GM18873 (cell line): ENCODE measurements around the gene IER2.
"Not testable (repeated sequence)": the region's sequence is repeated elsewhere in the genome, so short reads cannot be mapped to it uniquely, and the experiment has no call there.

Experiments used
- ATAC-seq: cut with Tn5 transposase; IDR thresholded peaks from one replicate; pipeline ENCODE4 v1.9.1; 2021; ENCODE audit warnings: mild to moderate bottlenecking, moderate library complexity, moderate number of reproducible peaks; ENCODE audit not compliant: unreplicated experiment, low FRiP score

Gene IER2

GRCh38 chr19:13189600-13189999 is 39.4 kb downstream of the IER2 start:
- ATAC-seq, result no peak

- no peak for ATAC-seq
Observed at GRCh38 chr19:13190781-13191540, 40.8 kb downstream of the IER2 start.

GRCh38 chr19:13195678-13196077 is 45.5 kb downstream of the IER2 start:
- no peak for ATAC-seq

- ATAC-seq, result no peak
Observed at GRCh38 chr19:13198634-13199033, 48.4 kb downstream of the IER2 start.

GRCh38 chr19:13202112-13202511 is 51.9 kb downstream of the IER2 start:
- not testable (repeated sequence) for ATAC-seq
